ENCODE results near the gene NOTUM. TPM values are rescaled to one million over a fixed set of nuclear protein-coding genes. Genes with fewer than 3 reads are reported as not detected.

Gene NOTUM
- total RNA-seq (ENCODE audit: low replicate concordance): 0.08 TPM in 1 of 2 replicates, not detected in the other

GRCh38 chr17:81961087-81961511 is at the start of gene NOTUM:
Gene NOTUM, minus strand, starts transcription at chr17:81961187. Its CDS starts 278 bp downstream, at chr17:81960909.

GRCh38 chr17:81977211-81977808 is 16.3 kb upstream of the NOTUM start, which contains the start of gene ASPSCR1:
Gene ASPSCR1, plus strand, starts transcription at chr17:81977629. Its CDS starts 18 bp downstream, at chr17:81977647.

DNA sequence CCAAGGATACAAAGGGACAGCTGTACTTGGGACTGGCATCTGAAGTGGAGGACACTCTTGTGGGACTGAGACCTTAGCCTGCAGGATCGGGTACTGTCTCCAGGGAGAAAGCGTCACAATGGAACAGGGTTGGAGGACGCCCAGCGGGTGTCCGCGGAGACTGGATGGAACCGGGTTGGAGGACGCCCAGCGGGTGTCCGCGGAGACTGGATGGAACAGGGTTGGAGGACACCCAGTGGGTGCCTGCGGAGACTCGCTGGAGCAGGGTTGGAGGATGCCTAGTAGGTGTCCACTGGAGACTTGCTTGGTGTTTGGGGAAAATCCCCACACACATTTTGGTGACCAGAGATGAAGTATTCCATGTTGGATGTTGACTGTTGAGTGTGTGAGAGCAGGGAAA is 13.8 kb downstream of the NOTUM start, which contains the start of gene MYADML2:
Gene MYADML2, minus strand, starts transcription at position 45 of the 400 bp plus-strand sequence. CDS start 5,492 bp downstream, outside the sequence.

GRCh38 chr17:81927653-81928543 is 33.1 kb downstream of the NOTUM start, which contains the start of gene MAFG:
Gene MAFG, minus strand, starts transcription at chr17:81927735. Its CDS starts 4,550 bp downstream, at chr17:81923185.

GRCh38 chr17:81917565-81918332 is 43.2 kb downstream of the NOTUM start, which contains the start of gene SIRT7:
Gene SIRT7, minus strand, starts transcription at chr17:81918176. Its CDS starts 45 bp downstream, at chr17:81918131.

DNA sequence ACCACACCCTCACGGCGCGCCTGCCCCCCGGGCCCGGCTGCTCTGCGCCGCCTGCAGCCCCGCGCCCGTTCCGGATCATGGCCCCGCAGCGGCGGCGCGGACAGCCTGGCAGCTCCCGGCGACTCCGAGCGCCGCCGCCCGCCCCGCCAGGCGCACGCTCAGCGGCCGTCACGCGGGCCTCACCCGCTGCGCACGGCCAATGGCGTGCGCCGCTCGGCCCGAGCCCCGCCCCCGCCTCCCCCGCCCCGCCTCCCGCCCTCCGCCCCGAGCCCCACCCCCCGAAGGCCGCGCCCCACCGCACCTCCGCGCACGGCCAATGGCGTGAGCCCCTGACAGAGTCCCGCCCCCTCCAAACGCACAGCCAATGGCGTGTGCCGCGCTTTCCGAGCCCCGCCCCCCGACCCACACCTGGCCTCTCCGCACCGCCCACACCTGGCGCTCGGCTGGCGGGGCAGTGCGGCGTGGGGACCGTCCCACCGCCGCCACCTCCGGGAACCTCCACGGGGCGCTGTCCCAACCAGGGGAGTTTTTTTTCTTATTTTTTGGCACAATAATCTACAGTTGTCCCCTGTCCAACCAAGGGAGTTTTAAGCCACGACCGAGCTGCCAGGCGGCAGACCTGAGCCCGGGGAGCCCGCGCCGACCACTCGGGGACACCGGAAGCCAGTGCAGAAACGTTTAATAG is 49.6 kb downstream of the NOTUM start, which contains the start of gene PCYT2:
Gene PCYT2, minus strand, starts transcription at position 123 of the 685 bp plus-strand sequence. Its CDS starts 44 bp downstream, at position 79.

Other genes starting within 250 kb of the NOTUM start
- gene SLC25A10, start 248.9 kb downstream of the NOTUM start, total RNA-seq (ENCODE audit: low replicate concordance): 4.7 and 11.3 TPM in 2 replicates
- not detected in 2 replicates for gene GCGR, start 157.0 kb downstream of the NOTUM start, total RNA-seq (ENCODE audit: low replicate concordance)
- 85.4 and 140 TPM in 2 replicates for gene MCRIP1, start 127.9 kb downstream of the NOTUM start, total RNA-seq (ENCODE audit: low replicate concordance)
- gene PPP1R27, start 126.1 kb downstream of the NOTUM start, total RNA-seq (ENCODE audit: low replicate concordance): 0.15 TPM in 1 of 2 replicates, not detected in the other
- 997 and 1,224 TPM in 2 replicates for gene P4HB, start 100.7 kb downstream of the NOTUM start, total RNA-seq (ENCODE audit: low replicate concordance)
- gene ARHGDIA, start 89.8 kb downstream of the NOTUM start, total RNA-seq (ENCODE audit: low replicate concordance): 31.6 and 123 TPM in 2 replicates
- gene ALYREF, start 69.6 kb downstream of the NOTUM start, total RNA-seq (ENCODE audit: low replicate concordance): 86.2 and 152 TPM in 2 replicates
- 269 and 333 TPM in 2 replicates for gene ANAPC11, start 69.5 kb downstream of the NOTUM start, total RNA-seq (ENCODE audit: low replicate concordance)
- gene NPB, start 58.9 kb downstream of the NOTUM start, total RNA-seq (ENCODE audit: low replicate concordance): 0.23 and 0.38 TPM in 2 replicates
- gene PCYT2, start 49.8 kb downstream of the NOTUM start, total RNA-seq (ENCODE audit: low replicate concordance): 42.8 and 43.9 TPM in 2 replicates
- 12.5 and 13.0 TPM in 2 replicates for gene SIRT7, start 43.0 kb downstream of the NOTUM start, total RNA-seq (ENCODE audit: low replicate concordance)
- 13.7 and 15.0 TPM in 2 replicates for gene MAFG, start 33.5 kb downstream of the NOTUM start, total RNA-seq (ENCODE audit: low replicate concordance)
- gene PYCR1, start 23.9 kb downstream of the NOTUM start, total RNA-seq (ENCODE audit: low replicate concordance): 71.8 and 225 TPM in 2 replicates
- gene MYADML2, start 14.0 kb downstream of the NOTUM start, total RNA-seq (ENCODE audit: low replicate concordance): not detected in 2 replicates
- gene ASPSCR1, start 16.4 kb upstream of the NOTUM start, total RNA-seq (ENCODE audit: low replicate concordance): 18.5 and 30.4 TPM in 2 replicates
- gene CENPX, start 61.7 kb upstream of the NOTUM start, total RNA-seq (ENCODE audit: low replicate concordance): 15.1 and 40.5 TPM in 2 replicates
- 11.9 and 16.7 TPM in 2 replicates for gene LRRC45, start 62.1 kb upstream of the NOTUM start, total RNA-seq (ENCODE audit: low replicate concordance)
- 6.3 and 18.5 TPM in 2 replicates for gene RAC3, start 70.5 kb upstream of the NOTUM start, total RNA-seq (ENCODE audit: low replicate concordance)
- 32.1 and 45.0 TPM in 2 replicates for gene DCXR, start 76.5 kb upstream of the NOTUM start, total RNA-seq (ENCODE audit: low replicate concordance)
- 25.6 and 33.3 TPM in 2 replicates for gene RFNG, start 90.6 kb upstream of the NOTUM start, total RNA-seq (ENCODE audit: low replicate concordance)
- gene GPS1, start 90.7 kb upstream of the NOTUM start, total RNA-seq (ENCODE audit: low replicate concordance): 78.2 and 111 TPM in 2 replicates
- gene DUS1L, start 104.6 kb upstream of the NOTUM start, total RNA-seq (ENCODE audit: low replicate concordance): 44.9 and 48.1 TPM in 2 replicates
- 38.4 and 89.0 TPM in 2 replicates for gene FASN, start 137.0 kb upstream of the NOTUM start, total RNA-seq (ENCODE audit: low replicate concordance)